Measurements from ENCODE around the gene RHOA.

GRCh38 chr3:49362561-49362960 is 49.2 kb downstream of the RHOA start:
- no peak for TF ChIP-seq CTCF (IDR thresholded peaks at IDR 0.05)
- TF ChIP-seq POLR2AphosphoS5 (IDR thresholded peaks at IDR 0.05): no peak
